Endothelial cell (in vitro differentiated cells): ENCODE data around the gene MTCH1. TPM values are rescaled to one million over a fixed set of nuclear protein-coding genes. Genes with fewer than 3 reads are reported as not detected.
A peak's percentile ranks its signal among the peaks of the same experiment; 100 is the strongest.

Source experiments
- DNase-seq: peaks from one replicate; pipeline ENCODE4 v3.0.0; 2021; ENCODE audit warnings: low spot score
- H3K27ac Mint-ChIP-seq: one replicate; pipeline ENCODE4 v1.8.0; 2021; ENCODE audit warnings: mixed read lengths, inconsistent platforms; ENCODE audit not compliant: unreplicated experiment
- H3K27me3 Mint-ChIP-seq: one replicate; pipeline ENCODE4 v1.8.0; 2021; ENCODE audit warnings: mild to moderate bottlenecking, moderate library complexity, mixed read lengths, inconsistent platforms; ENCODE audit not compliant: unreplicated experiment
- H3K36me3 Mint-ChIP-seq: one replicate; pipeline ENCODE4 v1.8.0; 2021; ENCODE audit warnings: mild to moderate bottlenecking, low read depth, mixed read lengths, inconsistent platforms; ENCODE audit not compliant: unreplicated experiment
- H3K4me1 Mint-ChIP-seq: one replicate; pipeline ENCODE4 v1.8.0; 2021; ENCODE audit warnings: mild to moderate bottlenecking, mixed read lengths, inconsistent platforms; ENCODE audit not compliant: unreplicated experiment
- H3K4me3 Mint-ChIP-seq: one replicate; pipeline ENCODE4 v1.8.0; 2021; ENCODE audit warnings: mild to moderate bottlenecking, mixed read lengths, inconsistent platforms; ENCODE audit not compliant: unreplicated experiment
- H3K9me3 Mint-ChIP-seq: one replicate; pipeline ENCODE4 v1.8.0; 2021; ENCODE audit warnings: mixed read lengths, inconsistent platforms; ENCODE audit not compliant: unreplicated experiment
- CTCF ChIP-seq: fragments of 200-600 bp; sonication (generic); IDR thresholded peaks from one replicate; pipeline ENCODE4 v1.5.0; 2021; ENCODE audit warnings: antibody characterized with exemption; ENCODE audit not compliant: unreplicated experiment
- total RNA-seq: library from RNA; stranded (reverse); fragmentation: NEBNext Ultra II Directional; extraction: Animal tissue kit (Norgen Biotek cat#: 25700); gene quantifications from one replicate; pipeline ENCODE4 v1.2.1, GENCODE V29; 2021; ENCODE audit not compliant: unreplicated experiment

MTCH1 gene
- total RNA-seq, 1 donor from 2014 or later: 304 TPM

- H3K27me3 Mint-ChIP-seq: peaks cover 5% of the 10 kb centered on the region
- TF ChIP-seq CTCF: no peak
- H3K27ac Mint-ChIP-seq: no peak overlapping the region
- H3K36me3 Mint-ChIP-seq: peaks cover 40% of the 10 kb centered on the region
- peaks cover 14% of the 10 kb centered on the region for H3K4me1 Mint-ChIP-seq
- H3K9me3 Mint-ChIP-seq: no peaks in the 10 kb centered on the region
- H3K4me3 Mint-ChIP-seq: no peak overlapping the region
- DNase-seq: no peak
These were observed 4.9 kb downstream of the MTCH1 start for GRCh38 chr6:36980876-36981619.

- TF ChIP-seq CTCF: no peak
These were observed 5.9 kb downstream of the MTCH1 start for GRCh38 chr6:36980129-36980528.

GRCh38 chr6:36979347-36979742 is 6.7 kb downstream of the MTCH1 start:
- Mint-ChIP-seq H3K27ac (no peak overlapping the region), H3K9me3 (no peaks in the 10 kb centered on the region)

More at GRCh38 chr6:36980129-36980528, 5.9 kb downstream of the MTCH1 start:
- Mint-ChIP-seq H3K27ac (peak overlapping the region; percentile 4), H3K36me3 (peaks cover 48% of the 10 kb centered on the region), H3K27me3 (peaks cover 5% of the 10 kb centered on the region), H3K4me1 (peaks cover 14% of the 10 kb centered on the region), H3K4me3 (no peak overlapping the region), H3K9me3 (no peaks in the 10 kb centered on the region)
- DNase-seq: no peak

GRCh38 chr6:36978421-36979346 is 7.3 kb downstream of the MTCH1 start:
- TF ChIP-seq CTCF: no peak
- peaks cover 59% of the 10 kb centered on the region for H3K36me3 Mint-ChIP-seq

More at GRCh38 chr6:36979347-36979742, 6.7 kb downstream of the MTCH1 start:
- Mint-ChIP-seq H3K4me1 (peaks cover 14% of the 10 kb centered on the region), H3K36me3 (peaks cover 55% of the 10 kb centered on the region), H3K27me3 (peaks cover 5% of the 10 kb centered on the region), H3K4me3 (no peak overlapping the region)
- no peak for TF ChIP-seq CTCF
- DNase-seq: no peak

More at GRCh38 chr6:36978421-36979346, 7.3 kb downstream of the MTCH1 start:
- no peak for DNase-seq
- H3K27me3 Mint-ChIP-seq: peaks cover 5% of the 10 kb centered on the region
- H3K27ac Mint-ChIP-seq: peak overlapping the region; percentile 3
- no peaks in the 10 kb centered on the region for H3K9me3 Mint-ChIP-seq
- H3K4me3 Mint-ChIP-seq: no peak overlapping the region
- H3K4me1 Mint-ChIP-seq: peaks cover 14% of the 10 kb centered on the region
